A549 (cell line): ENCODE measurements around the gene IRF4. TPM values are rescaled to one million over a fixed set of nuclear protein-coding genes. Genes with fewer than 3 reads are reported as not detected.

ENCODE experiments used
- ATAC-seq, 2 experiments: fragments of 200-7000 bp in 1 of 2; fragments of >200 bp in 1 of 2; cut with Nextera tagmentation in 1 of 2; cut with Tn5 transposase in 1 of 2; 3 replicates each; pipeline versions ENCODE4 v1.8.0 to v1.9.1; 2018 to 2020; ENCODE audit warnings: mild to moderate bottlenecking in 1 of 2, moderate library complexity in 1 of 2
- CTCF ChIA-PET: fragments of 300-600 bp; sonication (Branson Sonifier 250); formaldehyde crosslinking; extraction: SDS; loops from one replicate; lab custom pipeline; 2021; ENCODE audit warnings: antibody characterized with exemption, inconsistent platforms; lab: Yijun Ruan, JAX
- POLR2A ChIA-PET: fragments of 350-600 bp; formaldehyde crosslinking; extraction: SDS; loops from one replicate; lab custom pipeline; 2021; ENCODE audit warnings: antibody characterized with exemption, inconsistent platforms; lab: Yijun Ruan, JAX
- DNase-seq, 2 experiments: peaks; one replicate each; pipeline versions ENCODE4 v3.0.0 to v3.0.0-alpha.2; 2011 to 2016; ENCODE audit warnings: low read depth in 1 of 2, low spot score in 1 of 2
- FAIRE-seq: peaks from 2 replicates; lab custom pipeline; 2011; peaks lifted over from hg19 to GRCh38; lab: Jason Lieb, UNC
- H3K27ac ChIP-seq, 2 experiments: fragments of >200 bp; sonication (Bioruptor Twin); formaldehyde crosslinking; 3 replicates each; pipeline ENCODE4 v1.5.1; 2016 to 2017
- H3K4me1 ChIP-seq: fragments of >200 bp; sonication (Bioruptor Twin); formaldehyde crosslinking; 3 replicates; pipeline ENCODE4 v1.6.1; 2016
- H3K4me2 ChIP-seq: fragments of >200 bp; sonication (Bioruptor Twin); formaldehyde crosslinking; 3 replicates; pipeline ENCODE4 v1.6.1; 2016
- H3K4me3 ChIP-seq: fragments of >200 bp; sonication (Bioruptor Twin); formaldehyde crosslinking; 3 replicates; pipeline ENCODE4 v1.5.1; 2016
- H3K9me3 ChIP-seq: fragments of >200 bp; sonication (Bioruptor Twin); formaldehyde crosslinking; 3 replicates; pipeline ENCODE4 v1.6.1; 2016
- BHLHE40 ChIP-seq: IDR thresholded peaks from 2 replicates; pipeline ENCODE4 v1.6.1; 2012; ENCODE audit warnings: low read depth, low read length, inconsistent platforms
- CBX2 ChIP-seq: fragments of 200-600 bp; sonication (generic); IDR thresholded peaks from 2 replicates; pipeline ENCODE4 v1.6.1; 2016; ENCODE audit warnings: low read depth, mild to moderate bottlenecking, borderline replicate concordance
- CBX8 ChIP-seq: fragments of 200-600 bp; sonication (generic); IDR thresholded peaks from 2 replicates; pipeline ENCODE4 v1.6.1; 2016
- CEBPB ChIP-seq, 2 experiments: fragments of >200 bp in 1 of 2; sonication (Bioruptor Twin) in 1 of 2; formaldehyde crosslinking in 1 of 2; IDR thresholded peaks; 2 replicates each; pipeline ENCODE4 v1.6.1; 2012 to 2016
- FOSL2 ChIP-seq, 2 experiments: fragments of 450-650 bp in 1 of 2; fragments of >200 bp in 1 of 2; sonication (Bioruptor Twin) in 1 of 2; formaldehyde crosslinking; IDR thresholded peaks; 2 replicates each; pipeline versions ENCODE4 v1.5.0 to v1.6.1; 2016 to 2020; ENCODE audit warnings: mild to moderate bottlenecking in 1 of 2, moderate library complexity in 1 of 2
- GATA3 ChIP-seq: IDR thresholded peaks from 2 replicates; pipeline ENCODE4 v1.6.1; 2012; ENCODE audit warnings: borderline replicate concordance
- HEYL ChIP-seq: fragments of 250-450 bp; sonication (Bioruptor Pico); IDR thresholded peaks from 2 replicates; pipeline ENCODE4 v1.8.0; 2021; ENCODE audit warnings: mild to moderate bottlenecking, moderate library complexity
- HOXB5 ChIP-seq: fragments of 250-450 bp; sonication (Bioruptor Pico); IDR thresholded peaks from 2 replicates; pipeline ENCODE4 v1.5.0; 2020; ENCODE audit warnings: mild to moderate bottlenecking, moderate library complexity
- JUNB ChIP-seq: fragments of >200 bp; sonication (Bioruptor Twin); formaldehyde crosslinking; IDR thresholded peaks from 2 replicates; pipeline ENCODE4 v1.6.1; 2016
- MAFK ChIP-seq: fragments of 450-650 bp; IDR thresholded peaks from 2 replicates; pipeline ENCODE4 v1.6.1; 2014; ENCODE audit not compliant: partially characterized antibody
- MAZ ChIP-seq: fragments of 150-350 bp; IDR thresholded peaks from 2 replicates; pipeline ENCODE4 v1.6.1; 2014; ENCODE audit warnings: antibody characterized with exemption, low read depth, low read length, borderline replicate concordance
- MYC ChIP-seq: IDR thresholded peaks from 2 replicates; pipeline ENCODE4 v1.6.1; 2012; ENCODE audit warnings: mild to moderate bottlenecking, inconsistent platforms, low read length, improper control_type of control experiment, borderline replicate concordance
- NFE2L2 ChIP-seq: fragments of 150-350 bp; conservative IDR thresholded peaks from 2 replicates; pipeline ENCODE4 v1.6.1; 2014; ENCODE audit warnings: low read length
- NPAS2 ChIP-seq: fragments of 250-450 bp; sonication (Bioruptor Pico); IDR thresholded peaks from 2 replicates; pipeline ENCODE4 v1.8.0; 2022; ENCODE audit warnings: mild to moderate bottlenecking, moderate library complexity, borderline replicate concordance
- POLR2A ChIP-seq: IDR thresholded peaks from 2 replicates; pipeline ENCODE4 v1.6.1; 2012; ENCODE audit warnings: mild to moderate bottlenecking, low read length
- RCOR1 ChIP-seq: fragments of 150-350 bp; IDR thresholded peaks from 2 replicates; pipeline ENCODE4 v1.6.1; 2014; ENCODE audit warnings: antibody characterized with exemption, low read length, low read depth
- RNF2 ChIP-seq: fragments of 200-600 bp; sonication (generic); IDR thresholded peaks from 2 replicates; pipeline ENCODE4 v1.6.1; 2016; ENCODE audit warnings: low read depth, mild to moderate bottlenecking, antibody characterized with exemption, moderate library complexity, borderline replicate concordance
- TP53 ChIP-seq: fragments of 250-450 bp; sonication (Bioruptor Pico); IDR thresholded peaks from 2 replicates; pipeline ENCODE4 v1.5.0; 2021; ENCODE audit warnings: mild to moderate bottlenecking, moderate library complexity
- ZC3H11A ChIP-seq: fragments of 450-650 bp; IDR thresholded peaks from 2 replicates; pipeline ENCODE4 v1.6.1; 2014; ENCODE audit warnings: antibody characterized with exemption, mild to moderate bottlenecking
- whole genome bisulfite sequencing: methylation state at CpG from one replicate; pipeline ENCODE4 v1.1.6; 2017; ENCODE audit errors: missing lambda C conversion rate; 5-methylcytosine and 5-hydroxymethylcytosine counted together
- polyA plus RNA-seq, 4 experiments: library from polyadenylated mRNA; depleted of rRNA in 3 of 4; stranded (reverse); fragments of >200 nt; fragmentation: RNase III in 1 of 4; extraction: RNeasy Plus Mini Kit Qiagen cat#74134 plus additional on column Dnase treatment in 1 of 4; gene quantifications; 2 replicates in 3 of 4; 3 replicates in 1 of 4; pipeline ENCODE4 v1.2.3, GENCODE V29; 2011 to 2017
- TF ChIP-seq, protein P1 (sequence below): fragments of 150-350 bp; IDR thresholded peaks from 2 replicates; pipeline ENCODE4 v1.6.1; 2014; ENCODE audit warnings: low read depth, mild to moderate bottlenecking, low read length
- TF ChIP-seq, protein P2 (sequence below): fragments of 250-450 bp; sonication (Bioruptor Pico); IDR thresholded peaks from 2 replicates; pipeline ENCODE4 v1.5.0; 2020; ENCODE audit warnings: low read depth, mild to moderate bottlenecking, moderate library complexity
- TF ChIP-seq, protein P3 (sequence below): IDR thresholded peaks from 2 replicates; pipeline ENCODE4 v1.6.1; 2012; ENCODE audit warnings: low read depth, borderline replicate concordance
- TF ChIP-seq, protein P4 (sequence below): fragments of 450-650 bp; IDR thresholded peaks from 2 replicates; pipeline ENCODE4 v1.6.1; 2014; ENCODE audit warnings: antibody characterized with exemption

IRF4 gene
- polyA plus RNA-seq, 2 of the 4 experiments (the other 2 are of a cell fraction): 0.03 TPM

DNA sequence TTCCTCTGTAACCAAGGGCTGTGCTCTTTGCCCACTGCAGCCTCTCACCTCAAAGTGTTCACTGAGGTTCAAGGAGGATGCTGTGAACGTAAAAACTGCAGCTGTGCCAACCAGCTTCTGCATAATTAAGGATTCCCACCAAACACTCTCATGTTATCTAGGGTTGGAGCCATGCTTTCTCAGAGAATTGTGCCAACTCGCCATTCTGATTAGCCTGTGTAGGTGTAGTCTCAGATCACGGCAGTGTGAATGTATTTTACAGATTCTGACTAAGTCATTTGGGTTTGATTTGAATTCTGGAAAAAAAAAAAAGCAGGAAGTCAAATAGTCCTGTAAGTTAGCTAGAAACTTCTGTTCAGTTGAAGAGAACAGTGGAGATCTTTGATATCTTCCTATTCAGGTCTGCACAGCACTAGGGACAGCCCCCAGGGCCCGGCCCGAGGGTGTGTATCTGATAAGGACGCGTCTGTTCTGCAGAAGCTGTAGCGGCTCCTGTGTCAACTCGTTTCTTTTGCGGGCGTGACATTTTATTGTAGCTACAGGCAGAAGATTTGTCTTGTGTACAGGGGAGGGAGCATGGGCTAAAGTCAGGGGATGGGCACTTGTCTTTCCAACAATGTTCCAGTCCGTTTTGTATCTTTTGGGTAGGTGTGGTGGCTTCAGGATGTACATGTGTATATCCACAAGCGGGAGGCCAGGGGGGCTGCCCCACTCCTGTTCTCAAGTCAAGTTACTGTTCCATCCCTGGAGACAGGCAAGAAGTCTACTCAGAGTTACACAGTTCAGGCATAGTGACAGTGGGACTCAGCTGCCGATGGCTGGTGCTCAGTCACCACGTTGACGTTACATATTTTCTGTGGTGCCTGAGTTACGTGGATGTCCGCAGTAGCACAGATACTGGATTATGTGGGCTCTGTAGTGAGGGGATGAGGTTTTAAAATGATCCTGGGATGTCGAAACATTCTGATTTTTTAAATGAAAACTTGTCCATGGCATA lies 12.4 kb downstream of the IRF4 start:
- Histone ChIP-seq H3K27ac (no peak overlapping the region), H3K4me1 (no peaks in the 10 kb centered on the region), H3K4me2 (no peak overlapping the region), H3K4me3 (no peak overlapping the region), H3K9me3 (0 out of 3 replicates have a peak, but pooled peaks cover 8% of the 10 kb centered on the region)
- no peak for ATAC-seq
- FAIRE-seq: no peak
- ChIA-PET CTCF (interaction anchor here (0.8 kb wide), 1 partner anchor 142 kb away, joined by 3 read pairs; no protein-coding TSS in a partner anchor), POLR2A (no interaction called here)
- WGBS: 67% methylated on average over 19 of the region's 19 CpGs
- TF ChIP-seq MAFK (no peak), CBX8 (no peak), HOXB5 (CRISPR knock-in tag) (no peak), RCOR1 (no peak), FOSL2 (IDR thresholded peaks at IDR 0.05) (no peak), FOSL2 (CRISPR knock-in tag; IDR thresholded peaks at IDR 0.05) (no peak), MYC (no peak), NFE2L2 (no peak), CEBPB (IDR thresholded peaks at IDR 0.05) (no peak), RNF2 (no peak), BHLHE40 (no peak), NPAS2 (CRISPR knock-in tag) (no peak), ZC3H11A (no peak), TP53 (no peak), POLR2A (no peak)
- TF ChIP-seq, protein P1, sequence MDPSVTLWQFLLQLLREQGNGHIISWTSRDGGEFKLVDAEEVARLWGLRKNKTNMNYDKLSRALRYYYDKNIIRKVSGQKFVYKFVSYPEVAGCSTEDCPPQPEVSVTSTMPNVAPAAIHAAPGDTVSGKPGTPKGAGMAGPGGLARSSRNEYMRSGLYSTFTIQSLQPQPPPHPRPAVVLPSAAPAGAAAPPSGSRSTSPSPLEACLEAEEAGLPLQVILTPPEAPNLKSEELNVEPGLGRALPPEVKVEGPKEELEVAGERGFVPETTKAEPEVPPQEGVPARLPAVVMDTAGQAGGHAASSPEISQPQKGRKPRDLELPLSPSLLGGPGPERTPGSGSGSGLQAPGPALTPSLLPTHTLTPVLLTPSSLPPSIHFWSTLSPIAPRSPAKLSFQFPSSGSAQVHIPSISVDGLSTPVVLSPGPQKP: no peak
- TF ChIP-seq, protein P2, sequence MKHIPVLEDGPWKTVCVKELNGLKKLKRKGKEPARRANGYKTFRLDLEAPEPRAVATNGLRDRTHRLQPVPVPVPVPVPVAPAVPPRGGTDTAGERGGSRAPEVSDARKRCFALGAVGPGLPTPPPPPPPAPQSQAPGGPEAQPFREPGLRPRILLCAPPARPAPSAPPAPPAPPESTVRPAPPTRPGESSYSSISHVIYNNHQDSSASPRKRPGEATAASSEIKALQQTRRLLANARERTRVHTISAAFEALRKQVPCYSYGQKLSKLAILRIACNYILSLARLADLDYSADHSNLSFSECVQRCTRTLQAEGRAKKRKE (CRISPR knock-in tag): no peak
- TF ChIP-seq, protein P3, sequence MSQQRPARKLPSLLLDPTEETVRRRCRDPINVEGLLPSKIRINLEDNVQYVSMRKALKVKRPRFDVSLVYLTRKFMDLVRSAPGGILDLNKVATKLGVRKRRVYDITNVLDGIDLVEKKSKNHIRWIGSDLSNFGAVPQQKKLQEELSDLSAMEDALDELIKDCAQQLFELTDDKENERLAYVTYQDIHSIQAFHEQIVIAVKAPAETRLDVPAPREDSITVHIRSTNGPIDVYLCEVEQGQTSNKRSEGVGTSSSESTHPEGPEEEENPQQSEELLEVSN: no peak
- TF ChIP-seq, protein P4, sequence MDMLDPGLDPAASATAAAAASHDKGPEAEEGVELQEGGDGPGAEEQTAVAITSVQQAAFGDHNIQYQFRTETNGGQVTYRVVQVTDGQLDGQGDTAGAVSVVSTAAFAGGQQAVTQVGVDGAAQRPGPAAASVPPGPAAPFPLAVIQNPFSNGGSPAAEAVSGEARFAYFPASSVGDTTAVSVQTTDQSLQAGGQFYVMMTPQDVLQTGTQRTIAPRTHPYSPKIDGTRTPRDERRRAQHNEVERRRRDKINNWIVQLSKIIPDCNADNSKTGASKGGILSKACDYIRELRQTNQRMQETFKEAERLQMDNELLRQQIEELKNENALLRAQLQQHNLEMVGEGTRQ: no peak
- DNase-seq: no peak

DNA sequence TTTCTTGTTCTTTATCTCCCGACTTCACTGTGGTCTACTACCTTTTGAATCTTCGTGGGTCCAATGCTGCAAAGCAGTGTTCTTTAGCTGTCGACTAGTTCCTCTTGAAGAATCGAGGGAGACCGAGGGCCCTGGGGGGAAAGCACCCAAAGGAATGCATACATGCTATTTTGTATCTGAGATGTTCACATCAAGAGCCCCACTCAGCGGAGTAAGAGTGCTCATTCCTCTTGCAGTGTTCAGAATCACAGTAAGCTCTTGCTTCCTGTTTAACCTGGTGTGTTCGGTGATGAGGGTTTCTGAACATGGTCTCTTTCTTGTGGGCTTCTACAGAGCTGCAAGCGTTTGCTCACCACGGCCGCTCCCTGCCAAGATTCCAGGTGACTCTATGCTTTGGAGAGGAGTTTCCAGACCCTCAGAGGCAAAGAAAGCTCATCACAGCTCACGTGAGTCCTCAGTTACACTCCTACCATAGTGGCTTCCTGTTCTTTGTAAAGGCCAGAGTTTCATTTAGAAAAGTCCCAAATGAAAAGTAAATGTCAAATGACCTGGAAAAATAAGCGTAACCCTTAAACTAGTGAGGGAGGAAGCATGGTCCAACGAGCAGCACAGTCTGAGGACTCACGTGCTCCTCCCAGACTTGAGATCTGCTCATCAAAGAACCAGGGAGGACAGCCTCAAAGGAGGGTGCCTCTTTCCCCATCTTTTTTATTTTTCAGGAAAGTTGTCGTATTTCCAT lies 13.3 kb downstream of the IRF4 start:
- ATAC-seq: no peak
- CTCF ChIA-PET: interaction anchor here (0.8 kb wide), 1 partner anchor 141 kb away, joined by 3 read pairs; no protein-coding TSS in a partner anchor
- H3K27ac ChIP-seq: no peak overlapping the region

More for the DNA sequence above, 13.3 kb downstream of the IRF4 start:
- Histone ChIP-seq H3K4me1 (no peaks in the 10 kb centered on the region), H3K9me3 (0 out of 3 replicates have a peak, but pooled peaks cover 8% of the 10 kb centered on the region), H3K4me2 (no peak overlapping the region), H3K4me3 (no peak overlapping the region)
- no peak for TF ChIP-seq GATA3
- TF ChIP-seq JUNB: no peak
- no peak for TF ChIP-seq CBX2
- TF ChIP-seq MAZ: no peak
- no peak for TF ChIP-seq HEYL (CRISPR knock-in tag)
- no peak for TF ChIP-seq BHLHE40
- POLR2A ChIA-PET: no interaction called here
- FAIRE-seq (no peak), DNase-seq (no peak)
- WGBS: 40% methylated on average over 14 of the region's 15 CpGs
